MCF 10A (cell line): ENCODE data around the gene VSIG10L2. TPM values are rescaled to one million over a fixed set of nuclear protein-coding genes. Genes with fewer than 3 reads are reported as not detected.

Experiments used
- BruUV-seq: library from RNA; stranded (reverse); fragments of 400-500 nt; replicated peaks from 2 replicates; lab custom pipeline; 2021; lab: Mats Ljungman, UMichigan
- CTCF ChIA-PET: fragments of 300-600 bp; sonication (Branson Sonifier 250); formaldehyde crosslinking; extraction: SDS; loops from one replicate; lab custom pipeline; 2021; ENCODE audit warnings: antibody characterized with exemption, inconsistent platforms; lab: Yijun Ruan, JAX
- POLR2A ChIA-PET: fragments of 300-600, 350-650 bp; sonication (Branson Sonifier 250); formaldehyde crosslinking; extraction: SDS; loops from one replicate; lab custom pipeline; 2020; ENCODE audit warnings: antibody characterized with exemption, inconsistent platforms; lab: Yijun Ruan, JAX
- DNase-seq: peaks from one replicate; pipeline ENCODE4 v3.0.0-alpha.2; 2018; ENCODE audit not compliant: unreplicated experiment
- H3K27ac Mint-ChIP-seq: one replicate; pipeline ENCODE4 v1.8.0; 2022; ENCODE audit warnings: mild to moderate bottlenecking, low read depth, mixed read lengths; ENCODE audit not compliant: unreplicated experiment
- H3K27me3 Mint-ChIP-seq: one replicate; pipeline ENCODE4 v1.8.0; 2022; ENCODE audit warnings: mixed read lengths; ENCODE audit not compliant: insufficient read depth, unreplicated experiment
- H3K36me3 Mint-ChIP-seq: one replicate; pipeline ENCODE4 v1.8.0; 2022; ENCODE audit warnings: mild to moderate bottlenecking, moderate library complexity, mixed read lengths; ENCODE audit not compliant: insufficient read depth, unreplicated experiment
- H3K4me1 Mint-ChIP-seq: one replicate; pipeline ENCODE4 v1.8.0; 2022; ENCODE audit warnings: mixed read lengths; ENCODE audit not compliant: insufficient read depth, unreplicated experiment
- H3K4me3 Mint-ChIP-seq: one replicate; pipeline ENCODE4 v1.8.0; 2022; ENCODE audit warnings: mild to moderate bottlenecking, moderate library complexity, mixed read lengths; ENCODE audit not compliant: unreplicated experiment
- H3K9me3 Mint-ChIP-seq: one replicate; pipeline ENCODE4 v1.8.0; 2022; ENCODE audit warnings: mixed read lengths; ENCODE audit not compliant: unreplicated experiment
- CTCF ChIP-seq: fragments of 200-600 bp; IDR thresholded peaks from one replicate; pipeline ENCODE4 v1.8.0; 2022; ENCODE audit warnings: antibody characterized with exemption, mild to moderate bottlenecking; ENCODE audit not compliant: unreplicated experiment
- intact Hi-C: fragments of 100-400 bp; cut with micrococcal nuclease; formaldehyde crosslinking; loops from 2 replicates; pipeline ENCODE4 v1.14.1; 2022
- total RNA-seq: library from RNA; stranded (reverse); gene quantifications from 2 replicates; pipeline ENCODE4 v1.2.3, GENCODE V29; 2022

Gene VSIG10L2
- total RNA-seq, 1 experiment from 2014 or later: not detected

- intact Hi-C loops: no loop called here
- H3K27me3 Mint-ChIP-seq: peaks cover 23% of the 10 kb centered on the region
- peak within 1 kb of the TSS; percentile 90 for H3K27ac Mint-ChIP-seq
- H3K4me3 Mint-ChIP-seq: peak within 1 kb of the TSS; percentile 97
- no peak for TF ChIP-seq CTCF
- POLR2A ChIA-PET: interaction anchor here (0.7 to 2.3 kb wide), 15 partner anchors 9 to 366 kb away, joined by 3 to 25 read pairs (median 5); partner anchors contain the start of genes CHEK1, FAM118B, FOXRED1 and HYLS1
- peak; percentile 87 for DNase-seq
- H3K4me1 Mint-ChIP-seq: peaks cover 10% of the 10 kb centered on the region
- BruUV-seq: no TSS peak
- CTCF ChIA-PET: interaction anchor here (0.8 to 1.9 kb wide), 8 partner anchors 13 to 212 kb away, joined by 3 to 7 read pairs (median 4); partner anchors contain the start of gene HYLS1
- peaks cover 19% of the 10 kb centered on the region for H3K36me3 Mint-ChIP-seq
- H3K9me3 Mint-ChIP-seq: no peaks in the 10 kb centered on the region
Observed at GRCh38 chr11:125902927-125903710, 42.7 kb upstream of the VSIG10L2 start, which contains the start of gene PUS3. PUS3 (minus strand) TSS chr11:125903206; CDS start chr11:125896284, 6,922 bp downstream.

GRCh38 chr11:125903711-125904659, 41.9 kb upstream of the VSIG10L2 start, which contains the start of gene DDX25:
DDX25 (plus strand) TSS chr11:125904508; CDS start chr11:125904518, 10 bp downstream.
- CTCF ChIA-PET: interaction anchor here (0.8 to 1.9 kb wide), 6 partner anchors 12 to 211 kb away, joined by 3 to 7 read pairs (median 4); partner anchors contain the start of gene HYLS1
- Mint-ChIP-seq H3K27ac (no peak within 1 kb of the TSS), H3K27me3 (peaks cover 31% of the 10 kb centered on the region)

GRCh38 chr11:125904678-125905077, 41.2 kb upstream of the VSIG10L2 start:
- no peak overlapping the region for H3K27ac Mint-ChIP-seq
- CTCF ChIA-PET: interaction anchor here (1.6 kb wide), 1 partner anchor 37 kb away, joined by 4 read pairs; no protein-coding TSS in a partner anchor
- DNase-seq: no peak
- peak overlapping the region; percentile 35 for H3K4me3 Mint-ChIP-seq
- intact Hi-C loops: no loop called here
- POLR2A ChIA-PET: no interaction called here
- no peak for TF ChIP-seq CTCF
- peaks cover 33% of the 10 kb centered on the region for H3K27me3 Mint-ChIP-seq
- no TSS peak for BruUV-seq
- peaks cover 18% of the 10 kb centered on the region for H3K36me3 Mint-ChIP-seq
- H3K9me3 Mint-ChIP-seq: no peaks in the 10 kb centered on the region
- peaks cover 10% of the 10 kb centered on the region for H3K4me1 Mint-ChIP-seq

More at GRCh38 chr11:125903711-125904659, 41.9 kb upstream of the VSIG10L2 start, which contains the start of gene DDX25:
- BruUV-seq: no TSS peak
- no peak for TF ChIP-seq CTCF
- Mint-ChIP-seq H3K4me3 (peak within 1 kb of the TSS; percentile 97), H3K36me3 (peaks cover 18% of the 10 kb centered on the region), H3K9me3 (no peaks in the 10 kb centered on the region), H3K4me1 (peaks cover 10% of the 10 kb centered on the region)
- intact Hi-C loops: no loop called here
- DNase-seq: no peak
- POLR2A ChIA-PET: interaction anchor here (0.8 to 2.3 kb wide), 8 partner anchors 12 to 365 kb away, joined by 4 to 25 read pairs (median 8); partner anchors contain the start of genes CHEK1, FOXRED1, HYLS1 and SRPRA
